B cell (primary cell): Measurements from ENCODE around the gene RAB3C. TPM values are rescaled to one million over a fixed set of nuclear protein-coding genes. Genes with fewer than 3 reads are reported as not detected.

ENCODE experiments used
- ATAC-seq: fragments of 200-7000 bp; cut with Tn5 transposase; one replicate; pipeline ENCODE4 v1.10.0; 2021; ENCODE audit warnings: low read depth, mild to moderate bottlenecking, moderate number of reproducible peaks, moderate library complexity
- CTCF ChIA-PET: fragments of 350-600 bp; sonication (Branson Sonifier 250); formaldehyde crosslinking; loops from one replicate; lab custom pipeline; 2021; ENCODE audit warnings: antibody characterized with exemption, inconsistent platforms; lab: Charles Lee
- POLR2A ChIA-PET: fragments of 350-600 bp; sonication (Branson Sonifier 250); formaldehyde crosslinking; loops from one replicate; lab custom pipeline; 2021; ENCODE audit warnings: antibody characterized with exemption; lab: Charles Lee
- DNase-seq: peaks from one replicate; pipeline ENCODE4 v3.0.0; 2013
- H2AFZ ChIP-seq: 2 replicates; pipeline ENCODE4 v1.6.1; 2012; ENCODE audit warnings: mild to moderate bottlenecking, low read depth, low read length; ENCODE audit not compliant: insufficient read depth, poor library complexity, severe bottlenecking
- H3K27ac ChIP-seq, 2 donors: 1 replicate in 1 of 2; 2 replicates in 1 of 2; pipeline ENCODE4 v1.5.1; 2012 to 2013; ENCODE audit warnings: low read length in 2 of 2, mild to moderate bottlenecking in 2 of 2, moderate library complexity in 1 of 2
- H3K27me3 ChIP-seq, 4 experiments: fragments of 200-600 bp in 1 of 4; sonication (generic) in 1 of 4; replicated peaks in 1 of 4; 1 replicate in 2 of 4; 2 replicates in 2 of 4; pipeline versions ENCODE4 v1.6.1 to v1.7.0; 2013 to 2016; ENCODE audit warnings: low read length in 3 of 4, mild to moderate bottlenecking in 2 of 4, mixed read lengths in 1 of 4, moderate library complexity in 1 of 4; ENCODE audit not compliant: insufficient read depth in 4 of 4, control insufficient read depth in 3 of 4; ENCODE audit errors: control extremely low read depth in 1 of 4
- H3K36me3 ChIP-seq, 2 experiments: replicated peaks in 1 of 2; 1 replicate in 1 of 2; 2 replicates in 1 of 2; pipeline versions ENCODE4 v1.6.1 to v1.7.1; 2013; ENCODE audit warnings: low read length in 1 of 2; ENCODE audit not compliant: insufficient read depth in 2 of 2, control insufficient read depth in 1 of 2; ENCODE audit errors: control extremely low read depth in 1 of 2, extremely low read depth in 1 of 2
- H3K4me1 ChIP-seq, 2 donors: fragments of 200-600 bp in 1 of 2; sonication (generic) in 1 of 2; 1 replicate in 1 of 2; 2 replicates in 1 of 2; pipeline versions ENCODE4 v1.5.1 to v1.6.1; 2013 to 2017; ENCODE audit warnings: low read length in 2 of 2; ENCODE audit not compliant: control insufficient read depth in 2 of 2, insufficient read depth in 2 of 2
- H3K4me2 ChIP-seq: replicated peaks from 2 replicates; pipeline ENCODE3; 2012; ENCODE audit warnings: mild to moderate bottlenecking, low read depth, low read length; ENCODE audit not compliant: poor library complexity, severe bottlenecking
- H3K4me3 ChIP-seq, 5 experiments: fragments of 200-600 bp in 1 of 5; sonication (generic) in 1 of 5; 1 replicate in 3 of 5; 2 replicates in 2 of 5; pipeline versions ENCODE4 v1.5.1 to v1.7.0; 2011 to 2016; ENCODE audit warnings: low read length in 4 of 5, mild to moderate bottlenecking in 4 of 5, low read depth in 2 of 5, control low read depth in 1 of 5, moderate library complexity in 1 of 5; ENCODE audit not compliant: insufficient read depth in 1 of 5; ENCODE audit errors: control extremely low read depth in 1 of 5, extremely low read depth in 1 of 5
- H3K79me2 ChIP-seq: fragments of 200-600 bp; sonication (generic); one replicate; pipeline ENCODE4 v1.6.0; 2016; ENCODE audit warnings: low read length; ENCODE audit not compliant: control insufficient read depth, insufficient read depth
- H3K9ac ChIP-seq: fragments of 200-600 bp; sonication (generic); 2 replicates; pipeline ENCODE4 v1.6.1; 2017; ENCODE audit warnings: mild to moderate bottlenecking, low read length, moderate library complexity
- H3K9me3 ChIP-seq, 3 donors: one replicate each; pipeline versions ENCODE4 v1.6.1 to v1.7.1; 2013; ENCODE audit warnings: low read length in 2 of 3; ENCODE audit not compliant: control insufficient read depth in 2 of 3, insufficient read depth in 1 of 3; ENCODE audit errors: control extremely low read depth in 1 of 3
- H4K20me1 ChIP-seq: 2 replicates; pipeline ENCODE4 v1.6.0; 2012; ENCODE audit warnings: mild to moderate bottlenecking, low read length; ENCODE audit not compliant: insufficient read depth, control insufficient read depth, poor library complexity, severe bottlenecking
- H3K27ac Mint-ChIP-seq: one replicate; pipeline ENCODE4 v1.8.0; 2021; ENCODE audit warnings: mixed read lengths
- H3K27me3 Mint-ChIP-seq: one replicate; pipeline ENCODE4 v1.8.0; 2021; ENCODE audit warnings: mixed read lengths
- H3K4me1 Mint-ChIP-seq: one replicate; pipeline ENCODE4 v1.8.0; 2021; ENCODE audit warnings: mixed read lengths
- H3K4me3 Mint-ChIP-seq: one replicate; pipeline ENCODE4 v1.8.0; 2021; ENCODE audit warnings: mixed read lengths
- H3K9me3 Mint-ChIP-seq: one replicate; pipeline ENCODE4 v1.8.0; 2022; ENCODE audit warnings: mixed read lengths; ENCODE audit not compliant: insufficient read depth
- CTCF ChIP-seq: fragments of 200-600 bp; IDR thresholded peaks from one replicate; pipeline ENCODE4 v1.8.0; 2022; ENCODE audit warnings: antibody characterized with exemption, mild to moderate bottlenecking
- EZH2 ChIP-seq: IDR thresholded peaks from 2 replicates; pipeline ENCODE4 v1.6.1; 2012; ENCODE audit warnings: borderline replicate concordance, low read depth, mild to moderate bottlenecking, moderate library complexity, low read length; ENCODE audit not compliant: insufficient read depth, poor library complexity, severe bottlenecking
- WGBS: methylation state at CpG from one replicate; pipeline ENCODE4 v1.1.5; 2013; ENCODE audit warnings: missing lambda C conversion rate; ENCODE audit not compliant: insufficient coverage; 5-methylcytosine and 5-hydroxymethylcytosine counted together
- intact Hi-C: fragments of 100-400 bp; cut with micrococcal nuclease; formaldehyde crosslinking; loops from one replicate; pipeline ENCODE4 v1.10.0; 2022
- polyA plus RNA-seq: library from polyadenylated mRNA; depleted of rRNA; stranded (reverse); fragments of >200 nt; gene quantifications from 2 replicates; pipeline ENCODE4 v1.2.3, GENCODE V29; 2012
- total RNA-seq, 2 donors: library from RNA; stranded (reverse); fragments of 120-200 nt in 1 of 2; gene quantifications; 1 replicate in 1 of 2; 2 replicates in 1 of 2; pipeline versions ENCODE4 v1.2.3 to v1.2.4, GENCODE V29; 2013 to 2022

RAB3C gene
- total and polyA plus RNA-seq, 2 donors (not counting 1 experiment from before 2014, with no cell fraction given): 0.20 to 0.58 TPM

- CTCF ChIA-PET: no interaction called here
- DNase-seq (no peak), ATAC-seq (no peak)
- 82% methylated on average over 4 of the region's 4 CpGs for WGBS
- intact Hi-C loops: no loop called here
- TF ChIP-seq CTCF (no peak), EZH2 (no peak)
- H3K27ac ChIP-seq: no peak overlapping the region
- peaks cover 15 to 19% of the 10 kb centered on the region in 2 donors for H3K4me1 ChIP-seq
- H2AFZ ChIP-seq: no peak overlapping the region
- no peaks in the 10 kb centered on the region for H3K79me2 ChIP-seq
- H3K9me3 Mint-ChIP-seq: no peaks in the 10 kb centered on the region
- no peak overlapping the region for H3K27ac Mint-ChIP-seq
- no peak overlapping the region for H3K4me3 Mint-ChIP-seq
- no peaks in the 10 kb centered on the region for H3K36me3 ChIP-seq
- no peaks in the 10 kb centered on the region for H4K20me1 ChIP-seq
- peaks cover 0 to 5% (median 0%) of the 10 kb centered on the region in 3 donors for H3K9me3 ChIP-seq
- peaks cover 7 to 31% (median 24%) of the 10 kb centered on the region in 4 experiments for H3K27me3 ChIP-seq
- peaks cover 23% of the 10 kb centered on the region for H3K4me1 Mint-ChIP-seq
- peaks cover 46% of the 10 kb centered on the region for H3K27me3 Mint-ChIP-seq
- H3K9ac ChIP-seq: no peak overlapping the region
- no peak overlapping the region for H3K4me3 ChIP-seq
- H3K4me2 ChIP-seq: no peak overlapping the region
- POLR2A ChIA-PET: no interaction called here
These were observed 3.1 kb upstream of the RAB3C start for GRCh38 chr5:58579781-58580180.

DNA sequence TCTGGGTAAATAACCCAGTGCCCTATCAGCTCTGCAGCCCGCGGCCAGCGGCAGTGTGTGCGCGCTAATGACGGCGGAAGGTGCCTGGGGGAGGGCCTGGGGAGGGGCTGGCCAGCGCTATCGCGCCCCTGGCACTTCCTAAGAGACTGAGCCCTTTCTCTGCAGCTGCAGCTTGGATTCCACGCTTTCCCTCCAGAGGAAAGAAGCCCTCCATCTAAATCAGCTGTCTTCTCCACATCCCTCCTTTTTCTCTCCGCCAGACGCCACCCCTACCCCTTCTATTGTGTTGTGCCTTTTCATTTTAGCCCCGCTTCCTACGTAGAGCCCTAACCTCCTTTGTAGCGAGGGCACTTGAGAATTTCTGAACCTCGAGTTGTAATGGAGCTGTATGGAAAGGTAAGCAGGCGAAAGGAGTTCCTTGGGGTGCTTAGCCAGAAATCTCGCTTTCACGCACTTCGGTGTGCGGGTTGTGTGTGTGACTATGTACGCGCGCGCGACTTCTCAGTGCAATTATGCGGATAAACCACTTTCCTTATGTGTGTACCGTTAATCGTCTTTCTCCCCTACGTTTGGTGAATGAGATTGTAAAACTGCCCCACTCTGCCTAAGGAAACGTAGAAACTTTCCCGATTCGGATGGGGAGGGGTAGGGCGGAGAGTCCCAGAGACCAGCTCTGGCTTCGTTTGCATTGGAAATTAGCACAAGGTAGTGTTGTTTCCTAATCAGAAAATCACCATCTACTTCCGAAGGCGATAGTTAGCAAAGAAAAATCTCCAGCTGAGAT, 664 bp upstream of the RAB3C start:
- peaks cover 0 to 5% (median 0%) of the 10 kb centered on the region in 3 donors for H3K9me3 ChIP-seq
- ATAC-seq: peak; percentile 9
- Mint-ChIP-seq H3K4me3 (peak overlapping the region; percentile 93), H3K27me3 (peaks cover 36% of the 10 kb centered on the region), H3K27ac (peak overlapping the region; percentile 38), H3K9me3 (no peaks in the 10 kb centered on the region), H3K4me1 (peaks cover 23% of the 10 kb centered on the region)
- no peaks in the 10 kb centered on the region for H4K20me1 ChIP-seq
- no peak overlapping the region for H3K27ac ChIP-seq
- peaks cover 15 to 19% of the 10 kb centered on the region in 2 donors for H3K4me1 ChIP-seq
- peaks cover 7 to 37% (median 25%) of the 10 kb centered on the region in 4 experiments for H3K27me3 ChIP-seq
- 2% methylated on average over 17 of the region's 38 CpGs for WGBS
- no peaks in the 10 kb centered on the region for H3K79me2 ChIP-seq
- TF ChIP-seq EZH2 (no peak), CTCF (no peak)
- H3K9ac ChIP-seq: peak overlapping the region; percentile 75
- no peaks in the 10 kb centered on the region for H3K36me3 ChIP-seq
- DNase-seq: no peak
- peak overlapping the region; percentile 63 to 97 (median 92) for H3K4me3 ChIP-seq
- peak overlapping the region; percentile 82 for H3K4me2 ChIP-seq
- H2AFZ ChIP-seq: peak overlapping the region; percentile 84
- CTCF ChIA-PET: interaction anchor here (0.9 to 2.7 kb wide), 6 partner anchors 13 to 267 kb away, joined by 3 to 12 read pairs (median 4); no protein-coding TSS in a partner anchor
- POLR2A ChIA-PET: interaction anchor here (1.2 to 1.5 kb wide), 2 partner anchors 82 to 123 kb away, joined by 3 read pairs; no protein-coding TSS in a partner anchor
- intact Hi-C loops: loop anchor here (2.0 kb wide), 1 partner anchor 91 kb away; the partner anchor contains the start of gene GAPT
